K562 (cell line): Measurements from ENCODE around the gene GPSM3. TPM values are rescaled to one million over a fixed set of nuclear protein-coding genes. Genes with fewer than 3 reads are reported as not detected.

Experiments
- CBX1 ChIP-seq: sonication (generic); IDR thresholded peaks from 2 replicates; pipeline ENCODE4 v1.6.1; 2016; ENCODE audit warnings: antibody characterized with exemption, low read depth, mild to moderate bottlenecking
- CTCFL ChIP-seq: IDR thresholded peaks from 2 replicates; pipeline ENCODE4 v1.6.1; 2011; ENCODE audit warnings: borderline replicate concordance, low read depth, mild to moderate bottlenecking, moderate library complexity, low read length; ENCODE audit not compliant: insufficient read depth, poor library complexity, severe bottlenecking
- FOXO4 ChIP-seq: fragments of 450-650 bp; formaldehyde crosslinking; IDR thresholded peaks from 2 replicates; pipeline ENCODE4 v1.4.0; 2020; ENCODE audit warnings: mild to moderate bottlenecking, moderate library complexity
- FUS ChIP-seq: fragments of 200-400 bp; formaldehyde crosslinking; optimal IDR thresholded peaks from 2 replicates; pipeline ENCODE3; 2017; ENCODE audit warnings: low read depth, low read length
- ID3 ChIP-seq, 2 experiments: fragments of 250-450 bp in 1 of 2; fragments of 450-650 bp in 1 of 2; sonication (Bioruptor Pico) in 1 of 2; IDR thresholded peaks; 2 replicates each; pipeline versions ENCODE4 v1.6.1 to v1.8.0; 2016 to 2021; ENCODE audit warnings: mild to moderate bottlenecking in 2 of 2, moderate library complexity in 2 of 2, missing compliant biosample characterization in 1 of 2, missing genetic modification characterization in 1 of 2
- KAT2B ChIP-seq: IDR thresholded peaks from one replicate; pipeline ENCODE4 v1.6.1; 2012; ENCODE audit warnings: low read depth, mild to moderate bottlenecking, control low read depth, inconsistent platforms, low read length, moderate library complexity
- NONO ChIP-seq, 2 experiments: fragments of 200-400 bp in 1 of 2; fragments of 450-650 bp in 1 of 2; formaldehyde crosslinking in 1 of 2; IDR thresholded peaks; 2 replicates each; pipeline ENCODE4 v1.6.1; 2017; ENCODE audit warnings: low read depth in 2 of 2, mild to moderate bottlenecking in 2 of 2, moderate library complexity in 2 of 2, low read length in 1 of 2
- NR0B1 ChIP-seq: fragments of 450-650 bp; IDR thresholded peaks from one replicate; pipeline ENCODE4 v1.6.1; 2018; ENCODE audit warnings: mild to moderate bottlenecking, moderate library complexity; ENCODE audit not compliant: partially characterized antibody
- RBFOX2 ChIP-seq: fragments of 200-400 bp; formaldehyde crosslinking; IDR thresholded peaks from 2 replicates; pipeline ENCODE4 v1.6.1; 2017; ENCODE audit warnings: low read depth, mild to moderate bottlenecking, low read length, moderate library complexity
- SAFB2 ChIP-seq: fragments of 200-400 bp; formaldehyde crosslinking; IDR thresholded peaks from 2 replicates; pipeline ENCODE4 v1.6.1; 2018; ENCODE audit warnings: borderline replicate concordance, low read length, low read depth, moderate library complexity; ENCODE audit not compliant: severe bottlenecking
- STAT5A ChIP-seq: IDR thresholded peaks from 2 replicates; pipeline ENCODE4 v1.6.1; 2012; ENCODE audit warnings: low read length, inconsistent platforms, borderline replicate concordance
- TAF7 ChIP-seq: fragments of 450-650 bp; IDR thresholded peaks from 2 replicates; pipeline ENCODE4 v1.6.1; 2016; ENCODE audit warnings: missing genetic modification characterization, missing compliant biosample characterization
- THRA ChIP-seq: fragments of 450-650 bp; IDR thresholded peaks from 2 replicates; pipeline ENCODE4 v1.6.1; 2017; ENCODE audit warnings: mild to moderate bottlenecking, moderate library complexity
- ZBTB5 ChIP-seq: fragments of 450-650 bp; IDR thresholded peaks from 2 replicates; pipeline ENCODE4 v1.6.1; 2017; ENCODE audit warnings: antibody characterized with exemption
- ZNF311 ChIP-seq: fragments of 250-450 bp; sonication (Bioruptor Pico); IDR thresholded peaks from 2 replicates; pipeline ENCODE4 v1.4.0; 2020; ENCODE audit warnings: mild to moderate bottlenecking, moderate library complexity
- ZNF324 ChIP-seq: fragments of 250-450 bp; sonication (Bioruptor Pico); IDR thresholded peaks from 2 replicates; pipeline ENCODE4 v1.4.0; 2020; ENCODE audit warnings: mild to moderate bottlenecking
- ZNF347 ChIP-seq: fragments of 450-650 bp; formaldehyde crosslinking; IDR thresholded peaks from 2 replicates; pipeline ENCODE4 v1.4.0; 2020; ENCODE audit warnings: low read depth, mild to moderate bottlenecking, moderate library complexity
- polyA plus RNA-seq, 8 experiments: library from polyadenylated mRNA; depleted of rRNA in 4 of 8; stranded (reverse) in 5 of 8; unstranded in 3 of 8; fragments of >200 nt; fragmentation: Nextera tagmentation in 2 of 8; fragmentation: Illumina TruSeq in 1 of 8; extraction: Ambion mirVana in 2 of 8; extraction: Trizol in 1 of 8; gene quantifications; 2 replicates each; pipeline versions ENCODE4 v1.2.1 to v1.2.3, GENCODE V29; 2011 to 2014; ENCODE audit warnings: inconsistent platforms in 1 of 8, missing spikeins in 1 of 8
- total RNA-seq, 7 experiments: library from RNA; depleted of rRNA in 6 of 7; stranded (reverse); fragments of >200 nt in 6 of 7; fragmentation: Illumina TruSeq in 2 of 7; extraction: Trizol in 2 of 7; gene quantifications; 2 replicates each; pipeline versions ENCODE4 v1.2.1 to v1.2.3, GENCODE V29; 2011 to 2021; ENCODE audit warnings: low replicate concordance in 1 of 7

Gene GPSM3
- total and polyA plus RNA-seq, 9 of the 15 experiments (the other 6 are each of a cell fraction or from before 2014, with no cell fraction given): 5.3 to 42.6 (median 24.4) TPM

- TF ChIP-seq FOXO4 (CRISPR knock-in tag) (peak; percentile 84; the same call in 1 of the 2 replicates), ZNF324 (CRISPR knock-in tag) (no peak), NR0B1 (no peak), ZNF311 (CRISPR knock-in tag) (0 out of 2 replicates have a peak, but pooled peaks have one; percentile 38), CBX1 (no peak), SAFB2 (no peak), THRA (no peak), STAT5A (no peak; the same call in 1 of the 2 replicates), CTCFL (no peak), ZNF347 (CRISPR knock-in tag) (no peak), FUS (no peak), ID3 (CRISPR knock-in tag; IDR thresholded peaks at IDR 0.05) (no peak), ID3 (tag; IDR thresholded peaks at IDR 0.05) (0 out of 2 replicates have a peak, but pooled peaks have one; percentile 38), TAF7 (tag) (no peak), KAT2B (no peak), RBFOX2 (peak; percentile 99), NONO (IDR thresholded peaks at IDR 0.05; ENCODE audit: low read depth in 2 of 2, low read length in 1 of 2) (peak in 1 of 2 experiments; percentile 57; a peak in 1 of 4 replicates), ZBTB5 (no peak)
Observed at GRCh38 chr6:32195902-32196681, 3.6 kb upstream of the GPSM3 start (continued).
